Activated CD8-positive, alpha-beta memory T cell treated with anti-CD3 and anti-CD28 coated beads, Interleukin-2, amount 50 U/mL, for 1 hour (primary cell): ENCODE results near the gene KYNU.
"Not testable (repeated sequence)": the region's sequence is repeated elsewhere in the genome, so short reads cannot be mapped to it uniquely, and the experiment has no call there.

Experiments used
- DNase-seq: peaks from one replicate; pipeline ENCODE4 v3.0.0-alpha.2; 2020; ENCODE audit errors: extremely low read depth

Gene KYNU

GRCh38 chr2:142871396-142871795 is 6.1 kb upstream of the KYNU start:
- no peak for DNase-seq

GRCh38 chr2:142872882-142873724 is 4.4 kb upstream of the KYNU start:
- no peak for DNase-seq

GRCh38 chr2:142873831-142874287 is 3.6 kb upstream of the KYNU start:
- no peak for DNase-seq

GRCh38 chr2:142874293-142874814 is 3.1 kb upstream of the KYNU start:
- DNase-seq, result no peak

GRCh38 chr2:142875010-142875409 is 2.5 kb upstream of the KYNU start:
- no peak for DNase-seq

- DNase-seq, result no peak
These were observed 1.8 kb upstream of the KYNU start for GRCh38 chr2:142875652-142876051.

- DNase-seq, result no peak
These were observed 1.0 kb upstream of the KYNU start for GRCh38 chr2:142876423-142876822.

GRCh38 chr2:142878031-142878678 is 691 bp downstream of the KYNU start:
- no peak for DNase-seq

GRCh38 chr2:142879151-142879550 is 1.7 kb downstream of the KYNU start:
- DNase-seq, result no peak

- DNase-seq, result no peak
These were observed 2.8 kb downstream of the KYNU start for GRCh38 chr2:142880279-142880678.

- DNase-seq, result no peak
These were observed 4.2 kb downstream of the KYNU start for GRCh38 chr2:142881619-142882018.

GRCh38 chr2:142882500-142882899 is 5.0 kb downstream of the KYNU start:
- DNase-seq, result not testable (repeated sequence)

- DNase-seq, result no peak
These were observed 6.1 kb downstream of the KYNU start for GRCh38 chr2:142883526-142883925.

- DNase-seq, result no peak
These were observed 8.1 kb downstream of the KYNU start for GRCh38 chr2:142885543-142885942.

GRCh38 chr2:142892715-142893114 is 15.3 kb downstream of the KYNU start:
- no peak for DNase-seq

- no peak for DNase-seq
These were observed 15.8 kb downstream of the KYNU start for GRCh38 chr2:142893241-142893640.

GRCh38 chr2:142897807-142898206 is 20.3 kb downstream of the KYNU start:
- no peak for DNase-seq

- DNase-seq, result not testable (repeated sequence)
These were observed 22.9 kb downstream of the KYNU start for GRCh38 chr2:142900327-142900726.

GRCh38 chr2:142901780-142902179 is 24.3 kb downstream of the KYNU start:
- DNase-seq, result no peak

GRCh38 chr2:142903726-142904125 is 26.3 kb downstream of the KYNU start:
- DNase-seq, result not testable (repeated sequence)

GRCh38 chr2:142907653-142908052 is 30.2 kb downstream of the KYNU start:
- no peak for DNase-seq

- DNase-seq, result no peak
These were observed 37.2 kb downstream of the KYNU start for GRCh38 chr2:142914507-142915313.
